ENCODE measurements around the gene CD2AP.
"Not testable (repeated sequence)": the region's sequence is repeated elsewhere in the genome, so short reads cannot be mapped to it uniquely, and the experiment has no call there.

Gene CD2AP

GRCh38 chr6:47464052-47464451 lies 13.5 kb upstream of the CD2AP start:
- H3K4me1 ChIP-seq (ENCODE audit: control insufficient read depth in 2 of 2, insufficient read depth in 2 of 2, low read length in 2 of 2), result peaks cover 8 to 14% of the 10 kb centered on the region in 2 donors
- H3K36me3 ChIP-seq (ENCODE audit: control insufficient read depth in 2 of 2, insufficient read depth in 2 of 2, low read length in 2 of 2), result no peaks in the 10 kb centered on the region
- no peak overlapping the region for H3K4me3 ChIP-seq (ENCODE audit: low read length in 2 of 2)
- H3K9ac ChIP-seq (ENCODE audit: low read depth in 1 of 2, low read length in 2 of 2), result no peak overlapping the region
- H3K9me3 ChIP-seq (ENCODE audit: control insufficient read depth in 2 of 2, low read length in 2 of 2), result no peaks in the 10 kb centered on the region
- no peak overlapping the region for H3K27ac ChIP-seq (ENCODE audit: low read depth in 2 of 2, low read length in 2 of 2)
- H3K27me3 ChIP-seq (ENCODE audit: control insufficient read depth in 2 of 2, insufficient read depth in 2 of 2, low read length in 2 of 2), result no peaks in the 10 kb centered on the region

DNA sequence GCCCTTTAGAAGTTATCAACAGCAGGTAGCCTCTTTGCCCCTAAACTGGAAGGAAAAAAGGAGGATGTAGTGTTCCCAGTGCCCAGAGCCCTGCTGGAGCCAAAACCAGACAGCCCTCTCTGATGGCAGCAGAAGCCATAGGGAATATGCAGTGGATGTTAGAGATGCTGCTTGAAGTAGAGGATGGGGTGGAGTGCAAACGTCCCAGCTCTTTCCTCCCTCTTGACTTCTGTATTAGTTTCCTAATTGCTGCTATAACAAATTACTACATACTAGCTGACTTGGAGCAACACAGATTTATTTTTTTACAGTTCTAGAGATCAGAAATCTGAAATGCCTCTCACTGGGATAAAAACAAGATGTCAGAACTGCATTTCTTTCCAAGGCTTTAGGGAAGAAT lies 12.5 kb upstream of the CD2AP start:
- H3K4me1 ChIP-seq (ENCODE audit: control insufficient read depth in 2 of 2, insufficient read depth in 2 of 2, low read length in 2 of 2), result peaks cover 6 to 7% of the 10 kb centered on the region in 2 donors
- H3K27ac ChIP-seq (ENCODE audit: low read depth in 2 of 2, low read length in 2 of 2), result no peak overlapping the region
- no peaks in the 10 kb centered on the region for H3K36me3 ChIP-seq (ENCODE audit: control insufficient read depth in 2 of 2, insufficient read depth in 2 of 2, low read length in 2 of 2)
- H3K9me3 ChIP-seq (ENCODE audit: control insufficient read depth in 2 of 2, low read length in 2 of 2), result no peaks in the 10 kb centered on the region
- H3K27me3 ChIP-seq (ENCODE audit: control insufficient read depth in 2 of 2, insufficient read depth in 2 of 2, low read length in 2 of 2), result no peaks in the 10 kb centered on the region
- no peak overlapping the region for H3K4me3 ChIP-seq (ENCODE audit: low read length in 2 of 2)
- H3K9ac ChIP-seq (ENCODE audit: low read depth in 1 of 2, low read length in 2 of 2), result no peak overlapping the region

- no peaks in the 10 kb centered on the region for H3K36me3 ChIP-seq (ENCODE audit: control insufficient read depth in 2 of 2, insufficient read depth in 2 of 2, low read length in 2 of 2)
- H3K27me3 ChIP-seq (ENCODE audit: control insufficient read depth in 2 of 2, insufficient read depth in 2 of 2, low read length in 2 of 2), result no peaks in the 10 kb centered on the region
- H3K27ac ChIP-seq (ENCODE audit: low read depth in 2 of 2, low read length in 2 of 2), result no peak overlapping the region
- no peaks in the 10 kb centered on the region for H3K9me3 ChIP-seq (ENCODE audit: control insufficient read depth in 2 of 2, low read length in 2 of 2)
- H3K4me1 ChIP-seq (ENCODE audit: control insufficient read depth in 2 of 2, insufficient read depth in 2 of 2, low read length in 2 of 2), result peaks cover 2 to 8% of the 10 kb centered on the region in 2 donors
- H3K4me3 ChIP-seq (ENCODE audit: low read length in 2 of 2), result no peak overlapping the region
- no peak overlapping the region for H3K9ac ChIP-seq (ENCODE audit: low read depth in 1 of 2, low read length in 2 of 2)
Measured at GRCh38 chr6:47471911-47472310, 5.7 kb upstream of the CD2AP start.

- Histone ChIP-seq H3K9me3 (ENCODE audit: control insufficient read depth in 2 of 2, low read length in 2 of 2) (no peaks in the 10 kb centered on the region), H3K9ac (ENCODE audit: low read depth in 1 of 2, low read length in 2 of 2) (no peak overlapping the region), H3K36me3 (ENCODE audit: control insufficient read depth in 2 of 2, insufficient read depth in 2 of 2, low read length in 2 of 2) (no peaks in the 10 kb centered on the region), H3K4me1 (ENCODE audit: control insufficient read depth in 2 of 2, insufficient read depth in 2 of 2, low read length in 2 of 2) (peaks cover 2 to 8% of the 10 kb centered on the region in 2 donors), H3K27me3 (ENCODE audit: control insufficient read depth in 2 of 2, insufficient read depth in 2 of 2, low read length in 2 of 2) (no peaks in the 10 kb centered on the region), H3K27ac (ENCODE audit: low read depth in 2 of 2, low read length in 2 of 2) (no peak overlapping the region), H3K4me3 (ENCODE audit: low read length in 2 of 2) (no peak overlapping the region)
Measured at GRCh38 chr6:47473791-47474346, 3.7 kb upstream of the CD2AP start.

GRCh38 chr6:47475319-47475816 lies 2.2 kb upstream of the CD2AP start:
- Histone ChIP-seq H3K4me3 (ENCODE audit: low read length in 2 of 2) (no peak overlapping the region), H3K9ac (ENCODE audit: low read depth in 1 of 2, low read length in 2 of 2) (no peak overlapping the region), H3K27me3 (ENCODE audit: control insufficient read depth in 2 of 2, insufficient read depth in 2 of 2, low read length in 2 of 2) (no peaks in the 10 kb centered on the region), H3K27ac (ENCODE audit: low read depth in 2 of 2, low read length in 2 of 2) (no peak overlapping the region), H3K9me3 (ENCODE audit: control insufficient read depth in 2 of 2, low read length in 2 of 2) (no peaks in the 10 kb centered on the region), H3K36me3 (ENCODE audit: control insufficient read depth in 2 of 2, insufficient read depth in 2 of 2, low read length in 2 of 2) (no peaks in the 10 kb centered on the region), H3K4me1 (ENCODE audit: control insufficient read depth in 2 of 2, insufficient read depth in 2 of 2, low read length in 2 of 2) (peaks cover 2 to 9% of the 10 kb centered on the region in 2 donors)

- peak overlapping the region; percentile 98 to 99 for H3K27ac ChIP-seq (ENCODE audit: low read depth in 2 of 2, low read length in 2 of 2)
- H3K36me3 ChIP-seq (ENCODE audit: control insufficient read depth in 2 of 2, insufficient read depth in 2 of 2, low read length in 2 of 2), result no peaks in the 10 kb centered on the region
- peak overlapping the region; percentile 82 to 98 for H3K9ac ChIP-seq (ENCODE audit: low read depth in 1 of 2, low read length in 2 of 2)
- H3K9me3 ChIP-seq (ENCODE audit: control insufficient read depth in 2 of 2, low read length in 2 of 2), result no peaks in the 10 kb centered on the region
- peak overlapping the region; percentile 87 to 95 for H3K4me3 ChIP-seq (ENCODE audit: low read length in 2 of 2)
- peaks cover 5 to 19% of the 10 kb centered on the region in 2 donors for H3K4me1 ChIP-seq (ENCODE audit: control insufficient read depth in 2 of 2, insufficient read depth in 2 of 2, low read length in 2 of 2)
- H3K27me3 ChIP-seq (ENCODE audit: control insufficient read depth in 2 of 2, insufficient read depth in 2 of 2, low read length in 2 of 2), result no peaks in the 10 kb centered on the region
Measured at GRCh38 chr6:47476781-47477496, 650 bp upstream of the CD2AP start.

- H3K4me1 ChIP-seq (ENCODE audit: control insufficient read depth in 2 of 2, insufficient read depth in 2 of 2, low read length in 2 of 2), result peaks cover 10 to 27% of the 10 kb centered on the region in 2 donors
- peak overlapping the region; percentile 98 to 99 for H3K27ac ChIP-seq (ENCODE audit: low read depth in 2 of 2, low read length in 2 of 2)
Measured at GRCh38 chr6:47478233-47479139, 897 bp downstream of the CD2AP start.

GRCh38 chr6:47479140-47479508 lies 1.5 kb downstream of the CD2AP start:
- no peaks in the 10 kb centered on the region for H3K9me3 ChIP-seq (ENCODE audit: control insufficient read depth in 2 of 2, low read length in 2 of 2)
- H3K4me1 ChIP-seq (ENCODE audit: control insufficient read depth in 2 of 2, insufficient read depth in 2 of 2, low read length in 2 of 2), result peaks cover 13 to 32% of the 10 kb centered on the region in 2 donors
- no peaks in the 10 kb centered on the region for H3K36me3 ChIP-seq (ENCODE audit: control insufficient read depth in 2 of 2, insufficient read depth in 2 of 2, low read length in 2 of 2)
- peak overlapping the region; percentile 87 to 95 for H3K4me3 ChIP-seq (ENCODE audit: low read length in 2 of 2)
- peak overlapping the region; percentile 98 to 99 for H3K27ac ChIP-seq (ENCODE audit: low read depth in 2 of 2, low read length in 2 of 2)
- no peaks in the 10 kb centered on the region for H3K27me3 ChIP-seq (ENCODE audit: control insufficient read depth in 2 of 2, insufficient read depth in 2 of 2, low read length in 2 of 2)
- H3K9ac ChIP-seq (ENCODE audit: low read depth in 1 of 2, low read length in 2 of 2), result peak overlapping the region; percentile 82 to 98

More at GRCh38 chr6:47478233-47479139, 897 bp downstream of the CD2AP start:
- H3K27me3 ChIP-seq (ENCODE audit: control insufficient read depth in 2 of 2, insufficient read depth in 2 of 2, low read length in 2 of 2), result no peaks in the 10 kb centered on the region
- H3K9ac ChIP-seq (ENCODE audit: low read depth in 1 of 2, low read length in 2 of 2), result peak overlapping the region; percentile 82 to 98
- H3K9me3 ChIP-seq (ENCODE audit: control insufficient read depth in 2 of 2, low read length in 2 of 2), result no peaks in the 10 kb centered on the region
- H3K4me3 ChIP-seq (ENCODE audit: low read length in 2 of 2), result peak overlapping the region; percentile 87 to 95
- no peaks in the 10 kb centered on the region for H3K36me3 ChIP-seq (ENCODE audit: control insufficient read depth in 2 of 2, insufficient read depth in 2 of 2, low read length in 2 of 2)

DNA sequence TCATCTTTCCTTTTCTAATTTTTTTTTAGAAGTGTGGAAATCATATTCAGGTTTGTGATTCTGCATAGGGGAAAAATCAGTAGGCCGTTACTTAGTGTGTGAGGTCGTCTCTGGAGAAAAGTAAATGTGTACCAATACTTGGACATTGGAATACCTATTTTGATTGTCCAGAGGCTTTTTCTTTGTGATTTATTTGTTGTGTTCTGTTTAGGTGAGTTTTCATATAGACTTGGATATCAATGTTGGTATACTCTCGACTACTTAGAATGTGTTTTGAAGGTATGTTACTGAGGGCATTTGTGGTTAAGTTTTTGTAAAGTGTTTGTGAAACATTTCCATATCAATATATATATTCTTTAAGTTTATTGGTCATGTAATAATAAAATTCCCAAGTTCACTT lies 2.3 kb downstream of the CD2AP start:
- H3K9me3 ChIP-seq (ENCODE audit: control insufficient read depth in 2 of 2, low read length in 2 of 2), result no peaks in the 10 kb centered on the region
- peak overlapping the region; percentile 11 to 95 for H3K4me3 ChIP-seq (ENCODE audit: low read length in 2 of 2)
- no peak overlapping the region for H3K27ac ChIP-seq (ENCODE audit: low read depth in 2 of 2, low read length in 2 of 2)
- peak overlapping the region; percentile 82 to 98 for H3K9ac ChIP-seq (ENCODE audit: low read depth in 1 of 2, low read length in 2 of 2)
- no peaks in the 10 kb centered on the region for H3K27me3 ChIP-seq (ENCODE audit: control insufficient read depth in 2 of 2, insufficient read depth in 2 of 2, low read length in 2 of 2)
- H3K4me1 ChIP-seq (ENCODE audit: control insufficient read depth in 2 of 2, insufficient read depth in 2 of 2, low read length in 2 of 2), result peaks cover 13 to 38% of the 10 kb centered on the region in 2 donors
- no peaks in the 10 kb centered on the region for H3K36me3 ChIP-seq (ENCODE audit: control insufficient read depth in 2 of 2, insufficient read depth in 2 of 2, low read length in 2 of 2)

DNA sequence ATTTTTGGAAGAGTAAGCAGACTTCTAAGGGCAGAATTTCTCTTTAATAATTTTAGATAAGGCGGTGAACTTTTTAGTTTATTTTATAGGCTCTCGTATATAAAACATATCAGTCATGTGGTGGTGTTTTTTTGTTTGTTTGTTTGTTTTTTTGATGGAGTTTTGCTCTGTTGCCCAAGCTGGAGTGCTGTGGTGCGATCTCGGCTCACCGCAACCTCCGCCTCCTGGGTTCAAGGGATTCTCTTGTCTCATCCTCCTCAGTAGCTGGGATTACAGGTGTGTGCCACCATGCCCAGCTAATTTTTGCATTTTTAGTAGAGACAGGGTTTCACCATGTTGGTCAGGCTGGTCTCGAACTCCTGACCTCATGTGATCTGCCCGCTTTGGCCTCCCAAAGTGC lies 3.6 kb downstream of the CD2AP start:
- peaks cover 13 to 41% of the 10 kb centered on the region in 2 donors for H3K4me1 ChIP-seq (ENCODE audit: control insufficient read depth in 2 of 2, insufficient read depth in 2 of 2, low read length in 2 of 2)
- not testable (repeated sequence) for H3K36me3 ChIP-seq (ENCODE audit: control insufficient read depth in 2 of 2, insufficient read depth in 2 of 2, low read length in 2 of 2); H3K27ac ChIP-seq (ENCODE audit: low read depth in 2 of 2, low read length in 2 of 2); H3K27me3 ChIP-seq (ENCODE audit: control insufficient read depth in 2 of 2, insufficient read depth in 2 of 2, low read length in 2 of 2); H3K9me3 ChIP-seq (ENCODE audit: control insufficient read depth in 2 of 2, low read length in 2 of 2); H3K4me3 ChIP-seq (ENCODE audit: low read length in 2 of 2); H3K9ac ChIP-seq (ENCODE audit: low read depth in 1 of 2, low read length in 2 of 2)
